ENCODE measurements around the gene ANKS6. TPM values are rescaled to one million over a fixed set of nuclear protein-coding genes. Genes with fewer than 3 reads are reported as not detected.

Gene ANKS6
- total and polyA plus RNA-seq, 2 of the 8 experiments (the other 6 are each of a cell fraction or from before 2014, with no cell fraction given) = 34.1 to 56.3 TPM

GRCh38 chr9:98698856-98699255 lies 97.5 kb downstream of the ANKS6 start:
- WGBS, 2 experiments (ENCODE audit: extremely low coverage in 1 of 2, insufficient coverage in 1 of 2, insufficient read length in 1 of 2, insufficient replicate concordance in 2 of 2, low coverage in 1 of 2, low lambda C conversion rate in 2 of 2, missing lambda C conversion rate in 1 of 2) = 95% methylated on average over 6 of the region's 6 CpGs; no CpG with 5 or more reads in 1 of the 2 experiments
- DNase-seq (ENCODE audit: low read depth in 1 of 2, low spot score in 2 of 2) = no peak
- TF ChIP-seq SIRT6 (IDR thresholded peaks at IDR 0.05; ENCODE audit: low read length) (no peak), SP4 (IDR thresholded peaks at IDR 0.05; ENCODE audit: low read length) (no peak), CBX5 (IDR thresholded peaks at IDR 0.05; ENCODE audit: low read depth, low read length) (no peak), CTBP2 (IDR thresholded peaks at IDR 0.05; ENCODE audit: borderline replicate concordance, insufficient read depth, insufficient read length, low read length) (no peak), RAD21 (IDR thresholded peaks at IDR 0.05 in 1 of 2, conservative IDR thresholded peaks at IDR 0.05 in 1 of 2; ENCODE audit: low read depth in 2 of 2, low read length in 2 of 2) (no peak), MAX (IDR thresholded peaks at IDR 0.05) (no peak)
- TF ChIP-seq, protein P1, sequence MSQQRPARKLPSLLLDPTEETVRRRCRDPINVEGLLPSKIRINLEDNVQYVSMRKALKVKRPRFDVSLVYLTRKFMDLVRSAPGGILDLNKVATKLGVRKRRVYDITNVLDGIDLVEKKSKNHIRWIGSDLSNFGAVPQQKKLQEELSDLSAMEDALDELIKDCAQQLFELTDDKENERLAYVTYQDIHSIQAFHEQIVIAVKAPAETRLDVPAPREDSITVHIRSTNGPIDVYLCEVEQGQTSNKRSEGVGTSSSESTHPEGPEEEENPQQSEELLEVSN (IDR thresholded peaks at IDR 0.05) = no peak

More at GRCh38 chr9:98698856-98699255, 97.5 kb downstream of the ANKS6 start:
- H3K4me2 ChIP-seq (ENCODE audit: insufficient read depth in 1 of 2, low read depth in 2 of 2, low read length in 2 of 2) = no peak overlapping the region
- ChIA-PET CTCF (ENCODE audit: partially characterized antibody) (no interaction called here), POLR2A (ENCODE audit: partially characterized antibody) (no interaction called here)
- no peak overlapping the region for H2AFZ ChIP-seq (ENCODE audit: low read length)
- no peak overlapping the region for H3K56ac ChIP-seq (replicated peaks; ENCODE audit: insufficient read length, low read depth, low read length)
- H3K79me1 ChIP-seq (ENCODE audit: low read depth, low read length) = no peaks in the 10 kb centered on the region
- no peaks in the 10 kb centered on the region for H3K79me2 ChIP-seq (ENCODE audit: control insufficient read depth in 1 of 2, insufficient read depth in 2 of 2, low read length in 2 of 2)
- H3K9ac ChIP-seq (replicated peaks in 1 of 4; ENCODE audit: extremely low read depth in 1 of 4, low read depth in 3 of 4, low read length in 3 of 4) = no peak overlapping the region
- no peak overlapping the region for H4K5ac ChIP-seq (ENCODE audit: insufficient read length, low read depth, low read length)
- H3K4me3 ChIP-seq (ENCODE audit: extremely low read depth in 1 of 4, insufficient read depth in 2 of 4, low read depth in 3 of 4, low read length in 4 of 4) = no peak overlapping the region
- no peak overlapping the region for H2AK5ac ChIP-seq (ENCODE audit: low read depth, low read length)
- H2BK5ac ChIP-seq (ENCODE audit: low read depth, low read length) = no peak overlapping the region
- H4K91ac ChIP-seq (replicated peaks; ENCODE audit: insufficient read length, low read length) = no peak overlapping the region
- H3K23ac ChIP-seq (ENCODE audit: insufficient read length) = no peak overlapping the region
- no peak overlapping the region for H3K14ac ChIP-seq (ENCODE audit: insufficient read length)
- H3K23me2 ChIP-seq (ENCODE audit: low read depth, low read length) = no peaks in the 10 kb centered on the region
- no peak overlapping the region for H2BK120ac ChIP-seq (replicated peaks; ENCODE audit: low read depth, low read length)
- H2BK12ac ChIP-seq (ENCODE audit: low read depth, low read length) = no peak overlapping the region
- H4K20me1 ChIP-seq (replicated peaks in 1 of 2; ENCODE audit: control insufficient read depth in 1 of 2, insufficient read depth in 2 of 2, low read length in 2 of 2) = no peaks in the 10 kb centered on the region
- no peak overlapping the region for H2BK20ac ChIP-seq (ENCODE audit: low read length)
- no peak overlapping the region for H4K8ac ChIP-seq (ENCODE audit: extremely low read depth, insufficient read depth, low read length)
- no peaks in the 10 kb centered on the region for H3K36me3 ChIP-seq (ENCODE audit: control insufficient read depth in 2 of 4, insufficient read depth in 4 of 4, low read length in 3 of 4)
- no peak overlapping the region for H3K18ac ChIP-seq (ENCODE audit: extremely low read depth, low read length)
- no peak for FAIRE-seq
- no peaks in the 10 kb centered on the region for H3K27me3 ChIP-seq (replicated peaks in 1 of 4; ENCODE audit: control insufficient read depth in 3 of 4, extremely low read depth in 1 of 4, insufficient read depth in 3 of 4, low read length in 3 of 4)
- H3K4ac ChIP-seq (replicated peaks; ENCODE audit: insufficient read length, low read depth, low read length) = no peak overlapping the region
- no peak overlapping the region for H3K27ac ChIP-seq (ENCODE audit: low read depth, low read length)
- H3K9me3 ChIP-seq (ENCODE audit: insufficient read depth in 2 of 2, low read depth in 1 of 2, low read length in 1 of 2) = no peaks in the 10 kb centered on the region
- no peaks in the 10 kb centered on the region for H3K4me1 ChIP-seq (replicated peaks in 1 of 4; ENCODE audit: control insufficient read depth in 3 of 4, insufficient read depth in 4 of 4, low read length in 3 of 4)
- no peak overlapping the region for H2BK15ac ChIP-seq (ENCODE audit: low read length)

Measured in H1 (cell line).